PC-3 (cell line): ENCODE measurements around the gene TRIM4. TPM values are rescaled to one million over a fixed set of nuclear protein-coding genes. Genes with fewer than 3 reads are reported as not detected.
"Not testable (repeated sequence)": the region's sequence is repeated elsewhere in the genome, so short reads cannot be mapped to it uniquely, and the experiment has no call there.

Experiments
- ATAC-seq: fragments of 200-7000 bp; cut with Tn5 transposase; 2 replicates; pipeline ENCODE4 v1.9.1; 2020; ENCODE audit warnings: mild to moderate bottlenecking, moderate library complexity
- BruUV-seq: library from RNA; stranded (reverse); fragments of 400-500 nt; replicated peaks from 2 replicates; lab custom pipeline; 2021; lab: Mats Ljungman, UMichigan
- CTCF ChIA-PET: fragments of 300-600 bp; sonication (Branson Sonifier 250); formaldehyde crosslinking; loops from one replicate; lab custom pipeline; 2022; ENCODE audit warnings: antibody characterized with exemption; lab: Charles Lee
- POLR2A ChIA-PET: fragments of 300-600 bp; sonication (Branson Sonifier 250); formaldehyde crosslinking; loops from one replicate; lab custom pipeline; 2022; ENCODE audit warnings: antibody characterized with exemption; ENCODE audit not compliant: unreplicated experiment; lab: Charles Lee
- DNase-seq: peaks from one replicate; pipeline ENCODE4 v3.0.0-alpha.2; 2015
- H2AFZ ChIP-seq: fragments of 300-600 bp; sonication (generic); 2 replicates; pipeline ENCODE4 v1.6.0; 2016; ENCODE audit warnings: antibody characterized with exemption, low read length
- H3F3A ChIP-seq: fragments of 300-600 bp; sonication (generic); one replicate; pipeline ENCODE4 v1.6.0; 2017; ENCODE audit warnings: antibody characterized with exemption, low read length, control low read depth, mild to moderate bottlenecking; ENCODE audit not compliant: unreplicated experiment
- H3K27ac ChIP-seq: fragments of 300-600 bp; sonication (generic); 2 replicates; pipeline ENCODE4 v1.5.1; 2016; ENCODE audit warnings: mild to moderate bottlenecking, low read length
- H3K27me3 ChIP-seq: fragments of 300-600 bp; sonication (generic); 2 replicates; pipeline ENCODE4 v1.6.1; 2016; ENCODE audit warnings: low read length, mixed read lengths
- H3K36me3 ChIP-seq: fragments of 300-600 bp; sonication (generic); 2 replicates; pipeline ENCODE4 v1.6.1; 2016; ENCODE audit warnings: low read depth, mixed run types, low read length, mixed read lengths
- H3K4me1 ChIP-seq: fragments of 300-600 bp; sonication (generic); 2 replicates; pipeline ENCODE4 v1.5.1; 2016; ENCODE audit warnings: low read length; ENCODE audit not compliant: insufficient read depth
- H3K4me2 ChIP-seq: fragments of 300-600 bp; sonication (generic); 2 replicates; pipeline ENCODE4 v1.6.0; 2016; ENCODE audit warnings: low read length
- H3K4me3 ChIP-seq: fragments of 300-600 bp; sonication (generic); 2 replicates; pipeline ENCODE4 v1.5.1; 2016; ENCODE audit warnings: mild to moderate bottlenecking, low read length, mixed read lengths
- H3K79me2 ChIP-seq: fragments of 300-600 bp; sonication (generic); 2 replicates; pipeline ENCODE4 v1.6.1; 2017; ENCODE audit warnings: low read length, mixed read lengths
- H3K9ac ChIP-seq: fragments of 300-600 bp; sonication (generic); 2 replicates; pipeline ENCODE4 v1.6.0; 2016; ENCODE audit warnings: mild to moderate bottlenecking, low read length
- H3K9me2 ChIP-seq: fragments of 300-600 bp; sonication (generic); replicated peaks from 2 replicates; pipeline ENCODE4 v1.6.1; 2016; ENCODE audit warnings: mixed run types, low read length, mixed read lengths
- H3K9me3 ChIP-seq: fragments of 300-600 bp; sonication (generic); 2 replicates; pipeline ENCODE4 v1.6.1; 2016; ENCODE audit warnings: low read length, mixed read lengths
- H4K20me1 ChIP-seq: fragments of 300-600 bp; sonication (generic); 2 replicates; pipeline ENCODE4 v1.6.1; 2016; ENCODE audit warnings: low read length, mixed read lengths
- EZH2 ChIP-seq: fragments of 300-600 bp; sonication (generic); IDR thresholded peaks from one replicate; pipeline ENCODE4 v1.6.1; 2017; ENCODE audit warnings: antibody characterized with exemption, mild to moderate bottlenecking, low read length; ENCODE audit not compliant: unreplicated experiment
- EZH2phosphoT487 ChIP-seq: fragments of 300-600 bp; sonication (generic); IDR thresholded peaks from 2 replicates; pipeline ENCODE4 v1.6.1; 2018; ENCODE audit warnings: mild to moderate bottlenecking, antibody characterized with exemption, low read length, borderline replicate concordance
- intact Hi-C: fragments of 100-400 bp; cut with micrococcal nuclease; formaldehyde crosslinking; loops from 2 replicates; pipeline ENCODE4 v1.9.0; 2023
- total RNA-seq: library from RNA; depleted of rRNA; stranded (reverse); fragments of >200 nt; gene quantifications from 2 replicates; pipeline ENCODE4 v1.2.3, GENCODE V29; 2014
- TF ChIP-seq, protein P1 (sequence below): fragments of 300-600 bp; sonication (generic); conservative IDR thresholded peaks from 2 replicates; pipeline ENCODE4 v1.5.1; 2017; ENCODE audit warnings: antibody characterized with exemption, low read depth, mild to moderate bottlenecking, low read length

Gene TRIM4
- total RNA-seq, 1 experiment from 2014 or later, result 11.1 TPM

DNA sequence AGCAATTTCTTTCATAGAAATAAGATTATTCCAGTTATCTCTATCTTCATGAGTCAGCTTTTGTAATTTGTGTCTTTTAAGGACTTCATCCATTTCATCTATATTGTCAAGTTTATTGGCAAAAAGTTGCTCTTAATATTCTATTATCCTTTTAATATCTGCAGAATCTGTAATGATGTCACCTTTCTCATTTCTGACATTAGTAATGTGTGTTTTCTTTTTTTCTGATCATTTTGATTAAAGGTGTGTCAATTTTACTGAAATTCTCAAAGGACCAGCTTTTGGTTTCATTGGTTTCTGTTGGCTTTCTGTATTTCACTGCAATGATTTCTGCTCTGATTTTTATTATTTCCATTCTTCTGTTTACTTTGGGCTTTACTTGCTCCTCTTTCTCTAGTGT is 24.6 kb downstream of the TRIM4 start:
- ATAC-seq (no peak), DNase-seq (no peak)
- Histone ChIP-seq H3K27ac (no peak overlapping the region), H3K9me3 (no peaks in the 10 kb centered on the region), H3K79me2 (no peaks in the 10 kb centered on the region), H3F3A (no peaks in the 10 kb centered on the region), H4K20me1 (no peaks in the 10 kb centered on the region), H3K9me2 (no peaks in the 10 kb centered on the region), H2AFZ (no peak overlapping the region), H3K36me3 (no peaks in the 10 kb centered on the region), H3K27me3 (no peaks in the 10 kb centered on the region), H3K4me2 (no peak overlapping the region), H3K4me3 (no peak overlapping the region), H3K9ac (no peak overlapping the region), H3K4me1 (no peaks in the 10 kb centered on the region)
- POLR2A ChIA-PET, result no interaction called here
- CTCF ChIA-PET, result no interaction called here
- no TSS peak for BruUV-seq
- TF ChIP-seq EZH2 (no peak), EZH2phosphoT487 (no peak)
- TF ChIP-seq, protein P1, sequence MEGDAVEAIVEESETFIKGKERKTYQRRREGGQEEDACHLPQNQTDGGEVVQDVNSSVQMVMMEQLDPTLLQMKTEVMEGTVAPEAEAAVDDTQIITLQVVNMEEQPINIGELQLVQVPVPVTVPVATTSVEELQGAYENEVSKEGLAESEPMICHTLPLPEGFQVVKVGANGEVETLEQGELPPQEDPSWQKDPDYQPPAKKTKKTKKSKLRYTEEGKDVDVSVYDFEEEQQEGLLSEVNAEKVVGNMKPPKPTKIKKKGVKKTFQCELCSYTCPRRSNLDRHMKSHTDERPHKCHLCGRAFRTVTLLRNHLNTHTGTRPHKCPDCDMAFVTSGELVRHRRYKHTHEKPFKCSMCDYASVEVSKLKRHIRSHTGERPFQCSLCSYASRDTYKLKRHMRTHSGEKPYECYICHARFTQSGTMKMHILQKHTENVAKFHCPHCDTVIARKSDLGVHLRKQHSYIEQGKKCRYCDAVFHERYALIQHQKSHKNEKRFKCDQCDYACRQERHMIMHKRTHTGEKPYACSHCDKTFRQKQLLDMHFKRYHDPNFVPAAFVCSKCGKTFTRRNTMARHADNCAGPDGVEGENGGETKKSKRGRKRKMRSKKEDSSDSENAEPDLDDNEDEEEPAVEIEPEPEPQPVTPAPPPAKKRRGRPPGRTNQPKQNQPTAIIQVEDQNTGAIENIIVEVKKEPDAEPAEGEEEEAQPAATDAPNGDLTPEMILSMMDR, result no peak
- intact Hi-C loops, result no loop called here

DNA sequence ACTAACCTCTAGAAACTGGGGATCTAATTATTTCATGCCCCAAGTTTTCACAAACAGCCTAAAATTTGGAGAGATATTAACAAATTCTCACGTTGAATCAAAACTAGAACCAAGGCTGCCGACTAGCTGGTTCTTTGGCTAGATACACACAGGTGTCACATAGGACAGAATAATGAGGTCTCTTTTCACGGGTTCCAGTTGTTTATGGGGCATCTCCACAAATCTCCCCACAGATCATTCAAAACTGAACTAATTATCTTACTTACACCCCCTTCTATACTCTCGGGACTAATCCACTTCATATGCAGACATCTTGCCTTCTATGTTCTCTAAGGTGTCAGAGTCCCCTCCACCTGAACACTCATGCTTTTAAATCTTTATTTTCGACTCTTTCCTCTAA is 26.1 kb downstream of the TRIM4 start:
- CTCF ChIA-PET, result no interaction called here

DNA sequence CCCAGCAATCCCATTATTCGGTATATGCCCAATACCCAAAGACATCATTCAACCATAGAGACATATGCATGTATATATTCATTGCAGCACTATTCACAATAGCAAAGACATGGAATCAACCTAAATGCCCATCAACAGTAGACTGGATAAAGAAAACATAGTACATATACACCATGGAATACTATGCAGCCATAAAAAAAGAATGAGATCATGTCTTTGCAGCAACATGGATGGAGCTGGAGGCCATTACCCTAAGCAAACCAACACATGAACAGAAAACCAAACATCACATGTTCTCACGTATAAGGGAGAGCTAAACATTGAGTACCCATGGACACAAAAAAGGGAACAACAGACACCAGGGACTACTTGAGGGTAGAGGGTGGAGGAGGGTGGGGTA is 29.0 kb downstream of the TRIM4 start:
- CTCF ChIA-PET, H3K4me3 ChIP-seq, H3K9me3 ChIP-seq, H3K27ac ChIP-seq, H3F3A ChIP-seq, H3K36me3 ChIP-seq, POLR2A ChIA-PET, DNase-seq, H2AFZ ChIP-seq, H4K20me1 ChIP-seq, H3K9me2 ChIP-seq, intact Hi-C loops, H3K9ac ChIP-seq, H3K4me1 ChIP-seq, H3K4me2 ChIP-seq, H3K79me2 ChIP-seq, BruUV-seq, H3K27me3 ChIP-seq, ATAC-seq: not testable (repeated sequence)

More for the DNA sequence above, 26.1 kb downstream of the TRIM4 start:
- POLR2A ChIA-PET, result no interaction called here
- Histone ChIP-seq H3K27ac (no peak overlapping the region), H3K9ac (no peak overlapping the region), H3K4me1 (no peaks in the 10 kb centered on the region), H3K79me2 (no peaks in the 10 kb centered on the region), H3K36me3 (no peaks in the 10 kb centered on the region), H2AFZ (no peak overlapping the region), H3K27me3 (no peaks in the 10 kb centered on the region), H3F3A (no peaks in the 10 kb centered on the region), H4K20me1 (no peaks in the 10 kb centered on the region), H3K9me3 (no peaks in the 10 kb centered on the region), H3K4me3 (no peak overlapping the region), H3K4me2 (no peak overlapping the region), H3K9me2 (no peaks in the 10 kb centered on the region)
- TF ChIP-seq EZH2phosphoT487 (no peak), EZH2 (no peak)
- TF ChIP-seq, protein P1, result no peak
- intact Hi-C loops, result no loop called here
- DNase-seq, result no peak
- ATAC-seq, result no peak
- BruUV-seq, result no TSS peak

DNA sequence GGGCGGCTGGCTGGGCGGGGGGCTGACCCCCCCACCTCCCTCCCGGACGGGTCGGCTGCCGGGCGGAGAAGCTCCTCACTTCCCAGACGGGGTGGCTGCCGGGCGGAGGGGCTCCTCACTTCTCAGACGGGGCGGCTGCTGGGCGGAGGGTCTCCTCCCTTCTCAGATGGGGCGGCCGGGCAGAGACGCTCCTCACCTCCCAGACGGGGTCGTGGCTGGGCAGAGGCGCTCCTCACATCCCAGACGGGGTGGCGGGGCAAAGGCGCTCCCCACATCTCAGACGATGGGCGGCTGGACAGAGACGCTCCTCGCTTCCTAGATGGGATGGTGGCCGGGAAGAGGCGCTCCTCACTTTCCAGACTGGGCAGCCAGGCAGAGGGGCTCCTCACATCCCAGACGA is 31.0 kb downstream of the TRIM4 start:
- H3K36me3 ChIP-seq, H3K9me2 ChIP-seq, H3K9ac ChIP-seq, H3K9me3 ChIP-seq, BruUV-seq, H3K27ac ChIP-seq, H3K27me3 ChIP-seq, H3F3A ChIP-seq, H3K4me3 ChIP-seq, DNase-seq, H3K4me1 ChIP-seq, intact Hi-C loops, ATAC-seq, POLR2A ChIA-PET, H3K79me2 ChIP-seq, H4K20me1 ChIP-seq, H3K4me2 ChIP-seq, H2AFZ ChIP-seq, CTCF ChIA-PET: not testable (repeated sequence)
